NCI-H2107 treated with DMSO at 0.1 percent for 48 hours (cell line): ENCODE measurements around the gene ZNF750.

ENCODE experiments used
- DNase-seq: peaks from one replicate; lab custom pipeline; 2025; ENCODE audit not compliant: unreplicated experiment; lab: John Stamatoyannopoulos, UW

Gene ZNF750

GRCh38 chr17:82836823-82837357 lies 2.9 kb downstream of the ZNF750 start:
- DNase-seq = peak; percentile 92

GRCh38 chr17:82835766-82836512 lies 3.9 kb downstream of the ZNF750 start:
- peak; percentile 70 for DNase-seq

DNA sequence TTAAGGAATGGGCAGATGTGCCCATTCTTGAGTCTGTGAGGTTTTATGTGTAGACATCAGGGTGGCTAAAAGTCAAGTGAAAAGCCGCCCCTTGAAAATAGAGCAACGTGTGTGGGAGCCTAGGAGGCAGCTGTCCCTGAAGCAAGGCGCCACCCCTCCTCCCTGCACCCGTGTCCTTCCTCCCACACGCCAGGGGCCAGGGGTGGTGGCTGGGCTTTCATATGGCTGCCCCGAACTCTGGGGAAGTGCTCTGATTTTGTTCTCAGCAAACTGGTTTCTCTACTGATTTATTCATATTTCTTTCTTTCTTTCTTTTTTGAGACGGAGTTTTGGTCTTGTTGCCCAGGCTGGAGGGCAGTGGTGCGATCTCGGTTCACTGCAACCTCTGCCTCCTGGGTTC lies 4.7 kb downstream of the ZNF750 start:
- DNase-seq = no peak

GRCh38 chr17:82832881-82833475 lies 6.8 kb downstream of the ZNF750 start:
- DNase-seq = no peak

DNA sequence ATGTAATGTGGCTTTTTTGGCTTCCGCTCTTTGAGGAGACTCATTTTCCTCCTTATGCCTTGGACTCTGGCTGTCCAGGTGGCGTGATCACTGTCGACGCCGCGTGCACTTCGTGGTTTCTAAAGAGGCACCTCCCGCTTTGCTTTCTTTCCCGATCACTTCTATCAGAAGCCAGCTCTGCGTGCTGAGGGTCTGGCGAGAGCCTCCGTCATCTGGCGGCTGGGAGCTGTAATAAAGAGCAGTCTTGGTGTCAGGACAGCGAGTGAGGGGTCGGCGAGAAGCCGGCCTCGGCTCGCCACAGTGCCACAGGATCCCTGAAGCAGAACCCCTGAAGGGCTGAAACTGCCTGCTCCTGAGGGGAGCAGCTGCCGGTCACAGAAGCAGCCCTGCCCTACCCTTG lies 7.4 kb downstream of the ZNF750 start:
- DNase-seq = peak; percentile 42

- DNase-seq = no peak
These were observed 8.0 kb downstream of the ZNF750 start for GRCh38 chr17:82831818-82832200.

DNA sequence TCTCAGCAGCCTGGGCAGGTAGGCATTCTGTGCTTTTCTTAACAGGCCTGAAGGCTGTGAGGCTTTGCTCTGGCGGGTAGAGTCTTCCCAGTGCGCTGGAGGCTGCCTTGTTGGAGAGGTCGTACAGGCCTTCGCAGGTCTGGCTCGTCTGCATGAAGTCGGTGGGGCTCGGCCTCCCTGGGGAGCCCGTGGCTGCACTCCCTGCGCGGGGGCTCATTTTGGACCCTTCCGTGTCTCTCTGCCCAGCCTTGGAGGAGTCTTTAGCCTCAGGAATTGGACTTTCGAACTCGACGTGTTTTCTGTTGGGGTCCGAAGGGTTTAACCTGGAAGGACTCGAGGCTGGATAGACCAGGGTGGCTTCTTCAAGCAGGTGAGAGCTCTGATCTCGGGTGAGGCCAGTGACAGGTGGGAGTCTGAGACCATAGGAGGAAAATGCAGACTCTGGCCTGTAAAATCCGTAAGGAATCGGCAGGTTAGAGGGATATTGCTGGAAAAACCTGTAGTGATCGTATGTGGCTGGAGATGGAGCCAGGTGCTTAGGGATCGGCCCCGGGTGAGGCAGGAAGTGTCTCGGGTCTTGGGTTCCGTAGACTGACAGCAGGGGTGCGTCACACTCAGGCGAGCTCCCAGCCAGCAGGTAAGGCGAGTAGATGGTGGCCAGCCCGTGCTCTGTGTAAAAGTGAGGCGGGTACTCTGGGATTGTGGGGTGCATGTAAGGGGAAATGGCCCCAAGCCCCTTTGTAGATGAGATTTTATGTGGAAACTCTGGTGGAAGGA lies 8.6 kb downstream of the ZNF750 start:
- no peak for DNase-seq

- DNase-seq = no peak
These were observed 9.6 kb downstream of the ZNF750 start for GRCh38 chr17:82830249-82830661.

DNA sequence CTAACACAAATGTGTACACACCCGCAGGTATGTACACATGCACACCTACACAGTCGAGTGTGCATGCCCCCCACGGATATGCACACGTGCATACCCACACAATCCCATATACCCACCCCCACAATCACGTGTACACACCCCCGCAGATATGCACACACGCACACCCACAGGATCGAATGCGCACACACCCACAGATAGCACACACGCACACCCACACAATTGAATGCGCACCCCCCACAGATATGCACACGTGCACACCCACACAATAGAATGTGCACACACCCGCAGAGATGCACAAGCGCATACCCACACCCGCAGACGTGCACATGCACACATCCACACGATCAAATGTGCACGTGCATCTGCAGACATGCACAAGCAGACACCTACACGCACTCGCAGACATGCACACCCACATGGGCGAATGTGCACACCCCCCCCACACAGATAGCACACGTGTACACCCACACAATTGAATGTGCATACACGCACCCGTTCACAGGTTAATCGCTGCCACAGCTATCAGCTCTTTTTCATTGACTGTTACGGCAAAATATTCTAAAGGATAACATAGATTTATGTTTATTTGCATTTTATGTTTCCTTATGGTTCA lies 10.8 kb downstream of the ZNF750 start:
- no peak for DNase-seq

DNA sequence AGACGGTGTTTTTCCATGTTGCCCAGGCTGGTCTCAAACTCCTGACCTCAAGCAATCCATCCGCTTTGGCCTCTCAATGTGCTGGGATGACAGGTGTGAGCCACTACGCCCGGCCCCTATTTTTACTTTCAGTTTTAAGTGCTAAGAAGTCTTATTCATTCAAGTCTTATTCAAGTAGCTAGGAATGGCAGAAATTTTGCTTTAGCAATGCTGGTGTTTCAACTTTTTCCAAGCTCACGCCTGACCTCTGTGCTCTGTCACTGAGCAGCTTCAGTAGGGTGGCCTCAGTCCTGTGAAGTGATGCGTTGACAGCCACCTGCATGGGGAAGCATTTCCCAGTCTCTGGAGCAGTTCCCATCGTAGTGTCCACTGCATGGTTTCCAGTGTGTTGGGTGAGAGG lies 12.9 kb downstream of the ZNF750 start:
- no peak for DNase-seq

- no peak for DNase-seq
These were observed 13.6 kb downstream of the ZNF750 start for GRCh38 chr17:82826211-82826610.

GRCh38 chr17:82825540-82826124 lies 14.2 kb downstream of the ZNF750 start:
- no peak for DNase-seq

GRCh38 chr17:82823004-82823403 lies 16.8 kb downstream of the ZNF750 start:
- no peak for DNase-seq

DNA sequence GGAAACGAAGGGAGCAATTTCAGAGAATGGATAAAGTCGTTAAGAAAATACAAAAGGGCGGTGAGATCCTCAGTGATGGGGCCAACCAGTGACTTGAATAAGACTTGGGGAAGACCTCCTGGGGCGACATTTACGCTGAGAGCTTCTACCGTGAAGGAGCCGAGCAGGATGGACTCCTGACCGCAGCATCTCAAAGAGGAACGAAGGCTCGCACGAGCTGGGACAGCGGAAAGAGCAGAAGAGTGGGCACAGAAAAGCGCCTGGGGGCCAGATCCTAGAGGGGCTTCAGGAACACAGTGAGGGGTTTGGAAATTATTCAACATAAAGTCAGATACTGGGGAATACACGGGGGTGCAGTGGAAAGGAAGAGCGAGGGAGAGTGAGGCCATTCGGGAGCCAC lies 17.5 kb downstream of the ZNF750 start:
- DNase-seq = no peak

DNA sequence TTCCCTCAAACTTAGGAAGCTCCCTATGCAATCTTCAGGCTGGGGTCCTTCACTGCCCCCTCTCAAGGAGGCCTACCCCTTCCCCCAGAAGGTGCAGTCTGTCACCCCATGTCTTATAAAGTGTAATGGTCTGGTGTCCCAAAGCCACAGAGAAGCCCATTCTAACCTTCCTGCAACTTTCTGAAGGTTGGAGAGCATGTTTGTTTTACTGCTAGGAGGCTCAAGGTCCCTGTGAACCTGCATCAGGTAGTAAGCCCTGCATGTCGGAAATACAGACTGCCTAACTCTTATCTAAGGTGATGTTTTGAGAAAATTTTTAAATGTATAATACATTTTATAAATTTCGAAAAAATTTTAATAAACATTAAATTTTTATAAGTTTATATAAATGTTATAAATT lies 18.3 kb downstream of the ZNF750 start:
- DNase-seq = no peak

GRCh38 chr17:82820278-82821251 lies 19.3 kb downstream of the ZNF750 start:
- DNase-seq = no peak

DNA sequence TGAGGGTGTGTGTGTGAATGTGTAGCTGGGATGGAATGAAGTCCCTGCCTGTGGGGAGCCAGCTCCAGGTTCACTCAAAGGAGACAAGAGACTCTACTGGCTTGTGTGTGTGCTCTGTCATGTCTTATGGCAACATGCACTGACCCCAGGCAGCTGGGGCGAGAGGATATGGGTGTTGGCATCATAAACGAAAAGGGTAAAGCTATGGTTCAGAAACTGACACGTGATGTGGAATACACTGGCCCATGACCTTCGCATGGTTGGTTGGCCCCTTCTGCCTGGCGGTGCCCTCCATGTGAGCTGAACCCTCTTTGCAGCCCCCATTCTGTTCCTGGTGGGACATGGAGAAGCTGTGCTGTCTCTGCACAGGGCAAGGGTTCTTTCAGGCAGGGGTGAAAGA lies 21.9 kb downstream of the ZNF750 start:
- no peak for DNase-seq

- no peak for DNase-seq
These were observed 23.5 kb downstream of the ZNF750 start for GRCh38 chr17:82816358-82816757.

- no peak for DNase-seq
These were observed 24.0 kb downstream of the ZNF750 start for GRCh38 chr17:82815790-82816305.

- DNase-seq = no peak
These were observed 24.5 kb downstream of the ZNF750 start for GRCh38 chr17:82815354-82815753.
